Right cardiac atrium (tissue), 5 donors: Measurements from ENCODE around the gene CLEC19A. TPM values are rescaled to one million over a fixed set of nuclear protein-coding genes. Genes with fewer than 3 reads are reported as not detected.
A peak's percentile ranks its signal among the peaks of the same experiment; 100 is the strongest.

ENCODE experiments used
- ATAC-seq, 2 donors: fragments of 200-7000 bp; cut with Tn5 transposase; one replicate each; pipeline versions ENCODE4 v1.8.0 to v1.9.1; 2020; ENCODE audit warnings: moderate library complexity in 2 of 2, mild to moderate bottlenecking in 1 of 2
- DNase-seq, 3 donors: peaks; one replicate each; pipeline ENCODE4 v3.0.0-alpha.2; 2020
- H3K27ac ChIP-seq: one replicate; pipeline ENCODE4 v1.5.1; 2013; ENCODE audit warnings: mild to moderate bottlenecking, low read length, control low read depth, moderate library complexity
- H3K27me3 ChIP-seq: one replicate; pipeline ENCODE4 v1.6.1; 2013; ENCODE audit not compliant: control insufficient read depth, insufficient read depth
- H3K4me1 ChIP-seq: one replicate; pipeline ENCODE4 v1.6.1; 2013; ENCODE audit warnings: low read length; ENCODE audit not compliant: control insufficient read depth, insufficient read depth
- H3K4me3 ChIP-seq: one replicate; pipeline ENCODE4 v1.5.1; 2013; ENCODE audit warnings: low read length, control low read depth
- H3K9me3 ChIP-seq: one replicate; pipeline ENCODE4 v1.6.1; 2013; ENCODE audit warnings: low read length; ENCODE audit not compliant: control insufficient read depth
- WGBS: extraction: QIAGEN DNeasy Blood & Tissue Kit; methylation state at CpG from one replicate; pipeline ENCODE4 v1.1.7; 2013; 5-methylcytosine and 5-hydroxymethylcytosine counted together
- intact Hi-C, 4 donors: fragments of 100-400 bp; cut with DNase I; formaldehyde crosslinking; loops; one replicate each; pipeline versions ENCODE4 v1.11.0 to v1.14.0; 2022 to 2023
- long read RNA-seq, 4 donors: library from polyadenylated mRNA; unstranded; transcript quantifications; one replicate each; pipeline ENCODE4 v2.0.0, GENCODE V29; 2020 to 2021
- polyA plus RNA-seq: library from polyadenylated mRNA; stranded (reverse); fragments of 200-250 nt; gene quantifications from one replicate; pipeline ENCODE4 v1.2.3, GENCODE V29; 2013
- total RNA-seq, 4 donors: library from RNA; stranded (reverse); fragmentation: NEBNext Ultra II Directional; extraction: Animal tissue kit (Norgen Biotek cat#: 25700); gene quantifications; one replicate each; pipeline ENCODE4 v1.2.1, GENCODE V29; 2021
- donor health status: healthy with polysubstance abuse.
- donor health status: DM: no; HTN: yes; CAD: no.
- donor health status: DM: no; HTN: no; CAD: no.
- donor health status: DM: no; HTN: yes; CAD: no; lungs with severe emphysema.
- donor health status: DM: yes; HTN: yes; CAD: no.

CLEC19A gene
- total RNA-seq (not detected), polyA plus RNA-seq (not detected)
- long read RNA-seq, donor 1 = 0 reads
- long read RNA-seq, donor 2 = 0 reads
- long read RNA-seq, donor 3 = 0 reads
- long read RNA-seq, donor 4 = 0 reads

DNA sequence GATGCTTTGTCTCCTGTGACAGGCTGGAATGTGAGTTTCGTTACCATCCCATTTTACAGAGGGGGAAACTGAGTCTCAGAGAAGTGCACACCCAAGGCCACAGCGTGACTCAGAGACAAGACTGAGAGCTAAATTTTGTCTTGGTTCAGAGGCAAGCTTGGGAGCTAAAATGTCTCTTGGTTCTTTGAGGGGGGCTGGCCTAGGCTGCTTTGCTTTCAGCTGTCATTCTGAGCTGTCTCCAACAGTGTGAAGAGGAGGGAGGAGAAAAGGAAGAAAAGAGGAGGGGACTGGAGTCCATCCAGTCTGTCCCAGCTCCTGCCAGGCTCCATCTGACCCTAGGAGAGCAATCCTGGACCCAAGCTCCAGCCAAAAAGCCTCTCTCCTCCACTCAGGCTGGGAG, at the start of gene CLEC19A:
TSS of gene CLEC19A (plus strand) at position 301 of the 400 bp plus-strand sequence. CDS start 121 bp downstream, outside the sequence.
- ATAC-seq = no peak
- intact Hi-C loops = no loop called here
- Histone ChIP-seq H3K27ac (no peak within 1 kb of the TSS), H3K4me1 (no peaks in the 10 kb centered on the region), H3K27me3 (no peaks in the 10 kb centered on the region), H3K4me3 (no peak within 1 kb of the TSS), H3K9me3 (no peaks in the 10 kb centered on the region)
- DNase-seq = no peak
- 75% methylated on average over 2 of the region's 2 CpGs for WGBS

DNA sequence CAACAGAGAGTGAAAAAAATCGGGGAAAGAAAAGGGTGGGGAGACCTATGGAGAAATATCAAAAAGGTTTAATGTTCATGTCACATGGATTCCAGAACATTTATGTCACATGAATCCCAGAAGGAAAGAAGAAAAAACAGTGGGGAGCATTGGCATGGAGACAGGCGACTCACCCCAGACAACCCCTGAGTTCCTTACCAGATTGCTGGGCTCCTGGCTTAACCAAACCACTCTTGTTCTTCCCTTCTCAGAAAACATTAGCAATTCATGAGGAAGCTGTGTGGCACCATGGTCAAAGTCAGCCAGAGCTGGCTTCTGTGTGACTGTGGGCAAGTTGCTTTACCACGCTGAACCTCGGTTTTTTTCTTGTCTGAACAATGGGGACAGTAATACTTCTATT, 49.6 kb upstream of the CLEC19A start:
- H3K27ac ChIP-seq = no peak overlapping the region
- WGBS = 96% methylated on average over 4 of the region's 4 CpGs
- H3K4me1 ChIP-seq = no peaks in the 10 kb centered on the region
- H3K4me3 ChIP-seq = no peak overlapping the region
- no peak for ATAC-seq
- peaks cover 3% of the 10 kb centered on the region for H3K9me3 ChIP-seq
- intact Hi-C loops = no loop called here
- no peaks in the 10 kb centered on the region for H3K27me3 ChIP-seq
- DNase-seq = no peak

DNA sequence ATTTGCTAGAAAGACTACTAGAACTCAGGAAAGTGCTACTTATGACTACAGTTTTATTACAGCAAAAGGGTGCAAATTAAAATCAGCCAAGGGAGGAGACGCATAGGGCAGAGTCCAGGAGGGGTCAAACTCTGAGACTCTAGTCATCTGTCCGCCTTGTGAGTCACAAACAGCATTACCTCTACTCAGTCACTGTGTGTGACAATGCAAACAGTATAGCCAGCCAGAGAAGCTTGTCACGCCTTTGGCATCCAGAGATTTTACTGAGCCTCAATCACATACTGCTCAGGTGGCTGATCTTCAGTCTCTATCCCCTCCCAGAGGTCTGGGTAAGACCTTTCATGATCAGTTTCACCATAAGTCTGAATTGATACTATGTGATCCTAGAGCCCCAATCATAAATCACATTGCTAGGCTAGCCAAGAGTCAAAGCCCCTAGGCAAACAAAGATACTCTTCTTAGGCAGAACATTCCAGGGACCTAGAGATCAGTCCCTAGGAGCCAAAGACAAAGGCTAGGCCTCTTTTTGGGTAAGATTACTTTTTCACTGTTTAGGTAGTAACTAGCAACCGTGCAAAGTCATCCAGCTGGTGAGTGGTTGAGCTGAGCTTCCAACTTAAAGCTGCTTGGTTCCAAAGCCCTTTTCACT, 48.8 kb upstream of the CLEC19A start:
- Histone ChIP-seq H3K4me1 (no peaks in the 10 kb centered on the region), H3K9me3 (peaks cover 3% of the 10 kb centered on the region), H3K4me3 (no peak overlapping the region), H3K27ac (no peak overlapping the region), H3K27me3 (no peaks in the 10 kb centered on the region)
- no peak for ATAC-seq
- 85% methylated on average over 4 of the region's 4 CpGs for WGBS
- DNase-seq = no peak
- intact Hi-C loops = no loop called here

DNA sequence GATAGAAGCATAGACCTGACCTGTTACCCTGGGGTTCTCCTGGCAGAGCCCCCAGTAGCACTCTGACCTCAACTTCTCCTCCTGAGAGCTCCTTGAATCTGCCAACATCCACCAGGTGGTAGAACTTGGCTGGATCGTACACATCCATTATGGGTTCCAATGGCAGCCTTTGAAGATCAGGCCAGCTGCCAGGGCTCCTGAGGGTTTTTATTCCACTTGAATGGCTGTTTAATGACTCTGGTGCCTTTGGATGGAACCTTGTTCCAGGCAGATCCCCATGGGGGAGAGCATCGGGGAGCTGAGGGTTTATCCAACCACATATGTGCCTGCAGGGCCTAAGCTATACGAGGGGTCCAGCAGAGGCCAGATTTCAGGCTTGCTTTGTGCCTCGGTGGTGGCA, 47.1 kb upstream of the CLEC19A start:
- ATAC-seq (no peak), DNase-seq (no peak)
- peaks cover 3% of the 10 kb centered on the region for H3K9me3 ChIP-seq
- no peak overlapping the region for H3K27ac ChIP-seq
- intact Hi-C loops = no loop called here
- no peak overlapping the region for H3K4me3 ChIP-seq
- H3K4me1 ChIP-seq = no peaks in the 10 kb centered on the region
- no peaks in the 10 kb centered on the region for H3K27me3 ChIP-seq
- 87% methylated on average over 4 of the region's 4 CpGs for WGBS

DNA sequence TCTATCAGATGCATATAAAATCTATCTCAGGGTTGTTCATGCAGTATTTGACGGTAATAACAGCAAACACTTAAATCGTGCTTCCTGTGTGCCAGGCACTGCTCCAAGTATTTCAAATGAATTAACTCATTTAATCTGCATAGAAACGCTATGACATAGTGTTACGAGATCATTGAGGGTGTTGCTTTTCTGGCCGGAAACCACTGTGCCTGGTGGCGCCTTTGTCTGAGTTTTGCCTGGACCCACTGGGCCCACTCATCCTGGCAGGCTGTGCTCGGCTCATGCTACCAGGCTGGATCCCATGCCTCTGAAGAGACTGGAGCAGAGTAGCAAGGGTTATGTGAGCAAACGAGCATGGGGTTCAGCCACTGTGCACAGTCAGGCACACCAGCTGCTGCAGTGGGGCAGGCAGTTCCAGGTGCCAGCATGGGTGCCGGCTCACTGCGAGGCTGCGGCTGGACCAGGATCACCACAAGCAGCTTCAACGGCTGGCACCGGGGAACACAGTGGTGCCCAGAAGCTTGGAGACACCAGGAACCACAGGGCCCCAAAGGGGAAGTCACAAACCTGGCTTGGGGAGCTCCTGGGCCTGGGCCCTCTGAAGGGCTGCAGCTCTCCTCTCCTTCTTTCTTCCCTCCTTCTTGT, 45.9 kb upstream of the CLEC19A start:
- ATAC-seq (no peak), DNase-seq (no peak)
- intact Hi-C loops = no loop called here
- H3K27ac ChIP-seq = no peak overlapping the region
- H3K27me3 ChIP-seq = no peaks in the 10 kb centered on the region
- WGBS = 90% methylated on average over 13 of the region's 13 CpGs
- no peak overlapping the region for H3K4me3 ChIP-seq
- H3K9me3 ChIP-seq = peaks cover 3% of the 10 kb centered on the region
- no peaks in the 10 kb centered on the region for H3K4me1 ChIP-seq

DNA sequence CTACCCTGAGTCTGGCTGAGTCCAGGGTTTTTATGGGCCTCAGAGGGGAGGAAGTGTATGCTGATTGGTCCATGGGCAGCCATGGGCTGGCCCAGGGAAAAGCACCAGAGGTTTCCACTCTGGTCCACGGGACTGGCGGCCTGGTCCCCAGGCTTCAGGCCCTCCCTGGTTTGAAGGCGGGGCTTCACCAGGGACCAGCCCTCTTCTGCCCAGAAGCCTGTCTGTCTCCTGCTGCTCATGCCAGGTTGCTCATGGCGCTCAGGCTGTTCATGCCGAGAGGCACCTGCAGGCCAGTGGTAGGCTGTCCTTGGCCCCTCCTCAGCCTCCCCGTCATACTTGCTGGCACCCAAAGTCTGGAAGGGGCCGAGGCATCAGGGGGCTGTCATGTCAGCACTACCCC, 45.0 kb upstream of the CLEC19A start:
- H3K27ac ChIP-seq = no peak overlapping the region
- H3K27me3 ChIP-seq = no peaks in the 10 kb centered on the region
- DNase-seq = no peak
- no peak overlapping the region for H3K4me3 ChIP-seq
- H3K4me1 ChIP-seq = no peaks in the 10 kb centered on the region
- 95% methylated on average over 7 of the region's 7 CpGs for WGBS
- intact Hi-C loops = no loop called here
- ATAC-seq = no peak
- no peaks in the 10 kb centered on the region for H3K9me3 ChIP-seq

DNA sequence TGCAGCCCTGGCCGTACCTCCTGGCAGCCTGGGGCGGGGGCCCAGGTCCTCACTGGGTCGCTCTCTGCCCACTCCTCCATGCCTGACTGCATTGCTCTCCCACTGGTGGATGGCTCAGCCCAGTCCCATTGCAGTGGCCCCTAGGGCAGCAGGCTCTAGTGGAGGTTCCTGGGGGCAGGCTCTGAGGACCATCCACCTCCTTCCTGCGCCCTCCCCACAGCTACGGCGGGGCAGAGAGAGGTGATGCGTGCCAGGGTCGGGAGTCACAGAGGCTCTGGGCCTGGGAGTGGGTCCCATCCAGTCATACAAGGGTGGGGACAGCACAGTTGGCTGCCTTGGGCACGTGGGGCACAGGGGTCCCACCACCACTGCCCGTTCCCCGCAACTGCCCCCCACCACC, 44.0 kb upstream of the CLEC19A start:
- Histone ChIP-seq H3K4me1 (no peaks in the 10 kb centered on the region), H3K27me3 (no peaks in the 10 kb centered on the region), H3K9me3 (no peaks in the 10 kb centered on the region), H3K27ac (no peak overlapping the region), H3K4me3 (no peak overlapping the region)
- WGBS = 92% methylated on average over 11 of the region's 11 CpGs
- no peak for DNase-seq
- ATAC-seq = peak in 1 of 2 donors; percentile 27
- intact Hi-C loops = no loop called here

DNA sequence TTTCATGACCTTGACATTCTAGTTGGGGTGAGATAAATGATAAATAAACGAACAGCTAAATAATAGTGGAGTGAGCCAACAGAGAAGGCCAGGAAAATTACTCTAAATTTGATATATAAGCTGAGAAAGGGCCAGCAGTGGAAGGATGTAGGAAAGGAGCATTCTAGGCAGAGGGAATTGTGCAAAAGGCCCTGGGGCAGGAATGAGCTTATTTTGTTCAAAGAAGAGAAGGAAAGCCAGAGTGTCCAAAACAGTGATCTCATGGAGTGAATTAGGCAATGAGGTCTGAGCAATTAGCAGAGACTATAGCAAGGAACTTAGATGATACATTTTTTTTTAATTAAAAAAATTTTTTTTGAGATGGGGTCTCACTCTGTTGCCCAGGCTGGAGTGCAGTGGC, 43.3 kb upstream of the CLEC19A start:
- intact Hi-C loops = no loop called here
- Histone ChIP-seq H3K27ac (no peak overlapping the region), H3K4me3 (no peak overlapping the region), H3K9me3 (no peaks in the 10 kb centered on the region), H3K4me1 (no peaks in the 10 kb centered on the region), H3K27me3 (no peaks in the 10 kb centered on the region)
- DNase-seq (no peak), ATAC-seq (no peak)
- WGBS = 25% methylated on average over 1 of the region's 1 CpG

DNA sequence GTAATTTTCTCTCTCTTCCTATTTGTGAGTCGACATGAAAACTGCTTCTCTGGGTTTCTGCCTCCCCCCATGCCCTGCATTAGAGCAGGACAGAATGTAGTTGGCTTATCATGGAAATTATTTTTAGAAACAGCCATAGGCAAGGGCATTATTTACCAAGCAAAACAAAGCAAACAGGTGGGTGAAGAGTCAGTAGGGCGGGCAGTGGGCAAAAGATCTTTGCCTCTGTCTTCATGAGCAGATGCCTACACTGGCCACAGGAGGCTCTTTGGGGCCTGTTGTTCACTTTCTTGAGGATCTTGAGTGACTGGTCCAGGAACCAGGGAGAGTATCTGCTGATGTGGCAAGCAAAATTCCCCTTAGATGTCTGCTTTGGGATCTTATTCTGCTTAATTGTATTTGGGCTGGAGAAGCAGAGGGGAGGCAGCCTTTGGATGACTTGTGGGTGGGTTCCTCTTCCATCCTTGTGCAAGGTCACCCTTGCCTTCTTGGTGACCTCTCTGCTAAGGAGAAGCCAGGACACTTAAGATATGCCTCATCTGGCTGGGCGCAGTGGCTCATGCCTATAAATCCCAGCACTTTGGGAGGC, 42.5 kb upstream of the CLEC19A start:
- no peaks in the 10 kb centered on the region for H3K9me3 ChIP-seq
- no peaks in the 10 kb centered on the region for H3K27me3 ChIP-seq
- no peaks in the 10 kb centered on the region for H3K4me1 ChIP-seq
- 83% methylated on average over 3 of the region's 3 CpGs for whole genome bisulfite sequencing
- H3K4me3 ChIP-seq = no peak overlapping the region
- no peak for DNase-seq
- intact Hi-C loops = no loop called here
- ATAC-seq = no peak
- H3K27ac ChIP-seq = no peak overlapping the region

DNA sequence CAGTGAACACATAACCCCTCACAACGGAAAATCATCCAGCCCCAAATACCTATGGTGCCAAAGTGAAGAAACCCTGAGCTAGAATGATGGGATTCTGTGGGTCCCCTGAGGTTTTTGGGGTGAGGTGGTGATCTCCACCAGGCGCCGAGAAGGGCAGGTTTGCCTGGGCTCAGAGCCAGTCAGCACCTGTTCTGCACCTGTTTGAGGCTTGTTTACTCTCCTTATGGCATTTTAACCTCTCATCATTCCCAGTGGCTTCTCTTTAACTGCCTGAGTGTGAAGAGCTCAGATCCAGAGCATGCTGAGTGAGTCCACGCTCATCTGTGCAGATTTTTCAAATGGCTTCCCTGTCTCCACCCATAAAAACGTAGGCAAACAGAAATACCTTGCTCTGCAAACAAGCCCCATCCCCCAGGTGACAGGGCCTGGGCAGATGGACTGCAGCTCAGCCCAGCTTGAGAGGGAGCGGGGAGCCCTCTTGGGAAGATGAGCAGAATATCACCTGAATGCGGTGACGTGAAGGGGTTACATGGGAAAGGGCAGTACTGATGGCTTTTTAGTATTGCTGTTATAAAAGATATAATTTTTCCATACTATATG, 40.1 kb upstream of the CLEC19A start:
- DNase-seq (no peak), ATAC-seq (no peak)
- H3K9me3 ChIP-seq = no peaks in the 10 kb centered on the region
- no peak overlapping the region for H3K4me3 ChIP-seq
- no peaks in the 10 kb centered on the region for H3K4me1 ChIP-seq
- intact Hi-C loops = no loop called here
- no peak overlapping the region for H3K27ac ChIP-seq
- no peaks in the 10 kb centered on the region for H3K27me3 ChIP-seq
- WGBS = 88% methylated on average over 8 of the region's 8 CpGs

DNA sequence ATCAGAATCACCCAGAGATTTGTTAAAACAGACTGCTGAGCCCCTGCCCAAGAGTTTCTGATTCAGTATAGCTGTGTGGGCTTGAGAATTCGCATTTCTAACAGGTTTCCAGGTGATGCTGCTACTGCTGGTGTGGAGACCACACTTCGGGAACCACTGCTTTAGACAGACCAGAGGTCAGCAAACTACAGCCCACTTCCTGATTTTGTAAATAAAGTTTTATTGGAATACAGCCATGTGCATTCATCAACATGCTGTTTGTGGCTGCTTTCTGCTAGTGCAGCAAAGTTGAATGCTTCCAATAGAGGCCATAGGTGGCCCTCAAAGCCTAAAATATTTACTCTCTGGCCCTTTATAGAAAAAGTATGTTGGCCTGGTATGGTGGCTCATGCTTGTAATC, 32.6 kb upstream of the CLEC19A start:
- 83% methylated on average over 2 of the region's 2 CpGs for WGBS
- intact Hi-C loops = no loop called here
- no peaks in the 10 kb centered on the region for H3K4me1 ChIP-seq

More for the DNA sequence above, 32.6 kb upstream of the CLEC19A start:
- ATAC-seq = no peak
- Histone ChIP-seq H3K9me3 (no peaks in the 10 kb centered on the region), H3K4me3 (no peak overlapping the region), H3K27me3 (no peaks in the 10 kb centered on the region), H3K27ac (no peak overlapping the region)
- no peak for DNase-seq
